Esophagus muscularis mucosa (tissue), 3 donors: ENCODE results near the gene ST7.

ENCODE experiments used
- POLR2A ChIP-seq: fragments of 450-650 bp; IDR thresholded peaks from one replicate; pipeline ENCODE4 v1.6.1; 2017; ENCODE audit warnings: antibody characterized with exemption, moderate library complexity, mild to moderate bottlenecking, low read depth
- POLR2AphosphoS5 ChIP-seq, 2 donors: sonication (generic); formaldehyde crosslinking; IDR thresholded peaks; one replicate each; pipeline ENCODE4 v1.6.1; 2017; ENCODE audit warnings: antibody characterized with exemption in 2 of 2
- TF ChIP-seq, protein P1 (sequence below), 3 experiments: fragments of 200-600 bp in 2 of 3; fragments of 450-650 bp in 1 of 3; sonication (generic) in 2 of 3; IDR thresholded peaks; one replicate each; pipeline ENCODE4 v1.5.1; 2017 to 2019; ENCODE audit warnings: antibody characterized with exemption in 3 of 3, mild to moderate bottlenecking in 2 of 3, moderate library complexity in 1 of 3

DNA sequence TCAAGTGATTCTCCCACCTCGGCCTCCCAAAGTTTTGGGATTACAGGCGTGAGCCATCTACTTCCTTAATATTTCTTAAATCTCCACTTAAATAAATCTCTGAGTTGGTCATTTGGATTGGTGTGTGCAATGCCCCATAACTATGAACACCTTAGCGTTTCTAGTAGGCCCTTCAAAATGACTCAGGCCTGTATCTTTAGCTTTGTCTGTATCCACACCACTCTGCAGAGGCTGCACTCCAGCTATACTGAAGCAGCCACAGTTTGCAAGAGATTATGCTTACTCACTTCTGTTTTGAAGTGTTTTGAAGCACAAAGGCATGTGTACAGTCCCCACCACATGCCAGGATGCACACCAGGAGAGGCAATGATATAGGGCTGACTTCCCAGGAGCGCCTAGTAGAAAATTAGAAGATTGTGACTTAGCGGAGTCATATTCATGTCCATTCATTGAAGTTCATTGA, 2.4 kb upstream of the ST7 start:
- TF ChIP-seq, protein P1, sequence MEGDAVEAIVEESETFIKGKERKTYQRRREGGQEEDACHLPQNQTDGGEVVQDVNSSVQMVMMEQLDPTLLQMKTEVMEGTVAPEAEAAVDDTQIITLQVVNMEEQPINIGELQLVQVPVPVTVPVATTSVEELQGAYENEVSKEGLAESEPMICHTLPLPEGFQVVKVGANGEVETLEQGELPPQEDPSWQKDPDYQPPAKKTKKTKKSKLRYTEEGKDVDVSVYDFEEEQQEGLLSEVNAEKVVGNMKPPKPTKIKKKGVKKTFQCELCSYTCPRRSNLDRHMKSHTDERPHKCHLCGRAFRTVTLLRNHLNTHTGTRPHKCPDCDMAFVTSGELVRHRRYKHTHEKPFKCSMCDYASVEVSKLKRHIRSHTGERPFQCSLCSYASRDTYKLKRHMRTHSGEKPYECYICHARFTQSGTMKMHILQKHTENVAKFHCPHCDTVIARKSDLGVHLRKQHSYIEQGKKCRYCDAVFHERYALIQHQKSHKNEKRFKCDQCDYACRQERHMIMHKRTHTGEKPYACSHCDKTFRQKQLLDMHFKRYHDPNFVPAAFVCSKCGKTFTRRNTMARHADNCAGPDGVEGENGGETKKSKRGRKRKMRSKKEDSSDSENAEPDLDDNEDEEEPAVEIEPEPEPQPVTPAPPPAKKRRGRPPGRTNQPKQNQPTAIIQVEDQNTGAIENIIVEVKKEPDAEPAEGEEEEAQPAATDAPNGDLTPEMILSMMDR (IDR thresholded peaks at IDR 0.05) = no peak
- TF ChIP-seq POLR2A (no peak), POLR2AphosphoS5 (IDR thresholded peaks at IDR 0.05) (no peak)
